Effector memory CD8-positive, alpha-beta T cell (primary cell): Measurements from ENCODE around the gene LFNG.

ENCODE experiments used
- ATAC-seq: fragments of 150-1000 bp; cut with Tn5 transposase; replicated peaks from 2 replicates; pipeline ENCODE4 v1.10.0; 2021; ENCODE audit warnings: mild to moderate bottlenecking, moderate library complexity
- DNase-seq, 3 experiments: peaks; one replicate each; pipeline ENCODE4 v3.0.0; 2021
- H3K27ac Mint-ChIP-seq, 2 donors: one replicate each; pipeline ENCODE4 v1.8.0; 2022; ENCODE audit warnings: mild to moderate bottlenecking in 2 of 2, mixed read lengths in 2 of 2, moderate library complexity in 2 of 2
- H3K27me3 Mint-ChIP-seq, 2 donors: one replicate each; pipeline ENCODE4 v1.8.0; 2022; ENCODE audit warnings: mixed read lengths in 2 of 2
- H3K36me3 Mint-ChIP-seq: one replicate; pipeline ENCODE4 v1.8.0; 2022; ENCODE audit warnings: mild to moderate bottlenecking, moderate library complexity, mixed read lengths; ENCODE audit not compliant: insufficient read depth
- H3K4me1 Mint-ChIP-seq, 2 donors: one replicate each; pipeline ENCODE4 v1.8.0; 2022; ENCODE audit warnings: low read depth in 2 of 2, mixed read lengths in 2 of 2
- H3K4me3 Mint-ChIP-seq, 2 donors: one replicate each; pipeline ENCODE4 v1.8.0; 2022; ENCODE audit warnings: mild to moderate bottlenecking in 2 of 2, mixed read lengths in 2 of 2, moderate library complexity in 2 of 2
- H3K9me3 Mint-ChIP-seq, 2 donors: one replicate each; pipeline ENCODE4 v1.8.0; 2022; ENCODE audit warnings: mixed read lengths in 2 of 2

LFNG gene

GRCh38 chr7:2490181-2490651 lies 29.4 kb upstream of the LFNG start:
- ATAC-seq (no peak), DNase-seq (no peak)
- Mint-ChIP-seq H3K27ac (no peak overlapping the region), H3K36me3 (peaks cover 3% of the 10 kb centered on the region), H3K4me1 (peaks cover 0 to 8% of the 10 kb centered on the region in 2 donors), H3K27me3 (peaks cover 9 to 16% of the 10 kb centered on the region in 2 donors), H3K9me3 (peaks cover 8 to 13% of the 10 kb centered on the region in 2 donors), H3K4me3 (no peak overlapping the region)

- H3K4me1 Mint-ChIP-seq = peaks cover 0 to 8% of the 10 kb centered on the region in 2 donors
- peaks cover 8 to 13% of the 10 kb centered on the region in 2 donors for H3K9me3 Mint-ChIP-seq
- H3K36me3 Mint-ChIP-seq = peaks cover 6% of the 10 kb centered on the region
- H3K27ac Mint-ChIP-seq = no peak overlapping the region
- peaks cover 15 to 28% of the 10 kb centered on the region in 2 donors for H3K27me3 Mint-ChIP-seq
- H3K4me3 Mint-ChIP-seq = no peak overlapping the region
- ATAC-seq (no peak), DNase-seq (no peak)
Measured at GRCh38 chr7:2492038-2492437, 27.5 kb upstream of the LFNG start.

GRCh38 chr7:2493205-2494164 lies 26.1 kb upstream of the LFNG start:
- no peak overlapping the region for H3K4me3 Mint-ChIP-seq
- peak overlapping the region in 1 of 2 donors; percentile 47 for H3K27ac Mint-ChIP-seq
- peaks cover 18 to 36% of the 10 kb centered on the region in 2 donors for H3K27me3 Mint-ChIP-seq
- no peak for ATAC-seq
- H3K4me1 Mint-ChIP-seq = peaks cover 0 to 6% of the 10 kb centered on the region in 2 donors
- DNase-seq = no peak
- peaks cover 8 to 13% of the 10 kb centered on the region in 2 donors for H3K9me3 Mint-ChIP-seq
- H3K36me3 Mint-ChIP-seq = peaks cover 6% of the 10 kb centered on the region

- Mint-ChIP-seq H3K27me3 (peaks cover 12 to 35% of the 10 kb centered on the region in 2 donors), H3K4me3 (no peak overlapping the region), H3K4me1 (no peaks in the 10 kb centered on the region), H3K27ac (peak overlapping the region in 1 of 2 donors; percentile 59), H3K9me3 (peaks cover 8 to 13% of the 10 kb centered on the region in 2 donors), H3K36me3 (peaks cover 6% of the 10 kb centered on the region)
- DNase-seq = no peak
- no peak for ATAC-seq
Measured at GRCh38 chr7:2494191-2495130, 25.1 kb upstream of the LFNG start.

GRCh38 chr7:2495418-2496299 lies 23.9 kb upstream of the LFNG start:
- H3K27ac Mint-ChIP-seq = no peak overlapping the region
- H3K4me1 Mint-ChIP-seq = peaks cover 0 to 3% of the 10 kb centered on the region in 2 donors
- ATAC-seq (no peak), DNase-seq (no peak)
- H3K36me3 Mint-ChIP-seq = peaks cover 9% of the 10 kb centered on the region
- no peak overlapping the region for H3K4me3 Mint-ChIP-seq
- peaks cover 8 to 13% of the 10 kb centered on the region in 2 donors for H3K9me3 Mint-ChIP-seq
- peaks cover 12 to 34% of the 10 kb centered on the region in 2 donors for H3K27me3 Mint-ChIP-seq

- DNase-seq (no peak), ATAC-seq (no peak)
- Mint-ChIP-seq H3K4me1 (peaks cover 0 to 3% of the 10 kb centered on the region in 2 donors), H3K27me3 (peaks cover 12 to 34% of the 10 kb centered on the region in 2 donors), H3K36me3 (peaks cover 12% of the 10 kb centered on the region), H3K9me3 (peaks cover 7 to 11% of the 10 kb centered on the region in 2 donors), H3K27ac (no peak overlapping the region), H3K4me3 (no peak overlapping the region)
Measured at GRCh38 chr7:2496375-2496774, 23.2 kb upstream of the LFNG start.

GRCh38 chr7:2497065-2497464 lies 22.5 kb upstream of the LFNG start:
- peaks cover 0 to 3% of the 10 kb centered on the region in 2 donors for H3K4me1 Mint-ChIP-seq
- H3K36me3 Mint-ChIP-seq = peaks cover 10% of the 10 kb centered on the region
- no peak for ATAC-seq
- H3K4me3 Mint-ChIP-seq = no peak overlapping the region
- H3K27ac Mint-ChIP-seq = peak overlapping the region in 1 of 2 donors; percentile 29
- H3K9me3 Mint-ChIP-seq = peaks cover 1 to 4% of the 10 kb centered on the region in 2 donors
- DNase-seq = no peak
- peaks cover 12 to 34% of the 10 kb centered on the region in 2 donors for H3K27me3 Mint-ChIP-seq

GRCh38 chr7:2497500-2498336 lies 21.9 kb upstream of the LFNG start:
- no peak overlapping the region for H3K4me3 Mint-ChIP-seq
- peaks cover 0 to 3% of the 10 kb centered on the region in 2 donors for H3K4me1 Mint-ChIP-seq
- no peak for ATAC-seq
- H3K36me3 Mint-ChIP-seq = peaks cover 9% of the 10 kb centered on the region
- H3K27ac Mint-ChIP-seq = peak overlapping the region in 1 of 2 donors; percentile 41
- H3K27me3 Mint-ChIP-seq = peaks cover 12 to 34% of the 10 kb centered on the region in 2 donors
- H3K9me3 Mint-ChIP-seq = no peaks in the 10 kb centered on the region
- DNase-seq = no peak

- H3K9me3 Mint-ChIP-seq = no peaks in the 10 kb centered on the region
- H3K4me3 Mint-ChIP-seq = no peak overlapping the region
Measured at GRCh38 chr7:2498708-2499107, 20.9 kb upstream of the LFNG start.

GRCh38 chr7:2499181-2499580 lies 20.4 kb upstream of the LFNG start:
- Mint-ChIP-seq H3K4me1 (peaks cover 0 to 5% of the 10 kb centered on the region in 2 donors), H3K9me3 (no peaks in the 10 kb centered on the region), H3K27me3 (peaks cover 12 to 34% of the 10 kb centered on the region in 2 donors), H3K36me3 (peaks cover 9% of the 10 kb centered on the region), H3K27ac (no peak overlapping the region), H3K4me3 (no peak overlapping the region)
- ATAC-seq = no peak
- no peak for DNase-seq

More at GRCh38 chr7:2498708-2499107, 20.9 kb upstream of the LFNG start:
- peaks cover 0 to 3% of the 10 kb centered on the region in 2 donors for H3K4me1 Mint-ChIP-seq
- ATAC-seq = no peak
- no peak for DNase-seq
- H3K36me3 Mint-ChIP-seq = peaks cover 9% of the 10 kb centered on the region
- peaks cover 12 to 34% of the 10 kb centered on the region in 2 donors for H3K27me3 Mint-ChIP-seq
- H3K27ac Mint-ChIP-seq = peak overlapping the region in 1 of 2 donors; percentile 41

GRCh38 chr7:2499719-2500430 lies 19.7 kb upstream of the LFNG start:
- Mint-ChIP-seq H3K4me1 (peaks cover 0 to 5% of the 10 kb centered on the region in 2 donors), H3K27me3 (peaks cover 12 to 34% of the 10 kb centered on the region in 2 donors)
- ATAC-seq = no peak

More at GRCh38 chr7:2499719-2500430, 19.7 kb upstream of the LFNG start:
- peaks cover 9% of the 10 kb centered on the region for H3K36me3 Mint-ChIP-seq
- H3K27ac Mint-ChIP-seq = no peak overlapping the region
- H3K9me3 Mint-ChIP-seq = no peaks in the 10 kb centered on the region
- H3K4me3 Mint-ChIP-seq = no peak overlapping the region
- no peak for DNase-seq
